Measurements from ENCODE around the gene PPFIA3. TPM values are rescaled to one million over a fixed set of nuclear protein-coding genes. Genes with fewer than 3 reads are reported as not detected.

PPFIA3 gene
- total RNA-seq, 1 experiment from 2014 or later = 56.3 TPM

GRCh38 chr19:49194408-49194807 is 75.1 kb downstream of the PPFIA3 start:
- H3K27me3 ChIP-seq (ENCODE audit: low read length) = no peaks in the 10 kb centered on the region
- H3K4me3 ChIP-seq (ENCODE audit: low read length) = no peak overlapping the region
- H3F3A ChIP-seq (ENCODE audit: low read length, unreplicated experiment) = no peaks in the 10 kb centered on the region
- no peaks in the 10 kb centered on the region for H3K79me2 ChIP-seq (ENCODE audit: low read length)
- H3K9me2 ChIP-seq (replicated peaks; ENCODE audit: low read length) = no peaks in the 10 kb centered on the region
- intact Hi-C loops (cut with micrococcal nuclease) = no loop called here
- DNase-seq = no peak
- H3K4me2 ChIP-seq (ENCODE audit: low read length) = no peak overlapping the region
- H3K9ac ChIP-seq (ENCODE audit: low read length) = no peak overlapping the region
- H4K20me1 ChIP-seq (ENCODE audit: low read length) = no peaks in the 10 kb centered on the region
- POLR2A ChIA-PET (ENCODE audit: unreplicated experiment) = no interaction called here
- H3K4me1 ChIP-seq (ENCODE audit: insufficient read depth, low read length) = peaks cover 6% of the 10 kb centered on the region; the same call in 1 of the 2 replicates
- no peak overlapping the region for H2AFZ ChIP-seq (ENCODE audit: low read length)
- ATAC-seq = no peak
- no TSS peak for BruUV-seq (replicated peaks)
- TF ChIP-seq CTCF (conservative IDR thresholded peaks at IDR 0.05; ENCODE audit: low read depth, low read length) (no peak), EZH2phosphoT487 (IDR thresholded peaks at IDR 0.05; ENCODE audit: borderline replicate concordance, low read length) (no peak)
- peaks cover 15% of the 10 kb centered on the region for H3K36me3 ChIP-seq (ENCODE audit: low read depth, low read length)
- CTCF ChIA-PET = interaction anchor here (0.5 kb wide), 1 partner anchor 63 kb away, joined by 3 read pairs; no protein-coding TSS in a partner anchor
- no peak overlapping the region for H3K27ac ChIP-seq (ENCODE audit: low read length)
- H3K9me3 ChIP-seq (ENCODE audit: low read length) = no peaks in the 10 kb centered on the region

- no peak overlapping the region for H3K4me2 ChIP-seq (ENCODE audit: low read length)
- peaks cover 6% of the 10 kb centered on the region; the same call in 1 of the 2 replicates for H3K36me3 ChIP-seq (ENCODE audit: low read depth, low read length)
- CTCF ChIA-PET = interaction anchor here (0.7 kb wide), 1 partner anchor 11 kb away, joined by 5 read pairs; no protein-coding TSS in a partner anchor
- no peak overlapping the region for H3K9ac ChIP-seq (ENCODE audit: low read length)
- POLR2A ChIA-PET (ENCODE audit: unreplicated experiment) = no interaction called here
- no peaks in the 10 kb centered on the region for H3F3A ChIP-seq (ENCODE audit: low read length, unreplicated experiment)
- H3K9me3 ChIP-seq (ENCODE audit: low read length) = no peaks in the 10 kb centered on the region
- no peaks in the 10 kb centered on the region for H4K20me1 ChIP-seq (ENCODE audit: low read length)
- no peaks in the 10 kb centered on the region for H3K27me3 ChIP-seq (ENCODE audit: low read length)
- intact Hi-C loops (cut with micrococcal nuclease) = no loop called here
- no peak for ATAC-seq
- H3K27ac ChIP-seq (ENCODE audit: low read length) = no peak overlapping the region
- DNase-seq = no peak
- no peaks in the 10 kb centered on the region for H3K79me2 ChIP-seq (ENCODE audit: low read length)
- TF ChIP-seq CTCF (conservative IDR thresholded peaks at IDR 0.05; ENCODE audit: low read depth, low read length) = no peak
- no peak for TF ChIP-seq EZH2 (IDR thresholded peaks at IDR 0.05; ENCODE audit: low read length, unreplicated experiment)
- TF ChIP-seq EZH2phosphoT487 (IDR thresholded peaks at IDR 0.05; ENCODE audit: borderline replicate concordance, low read length) = no peak
- BruUV-seq (replicated peaks) = no TSS peak
- H2AFZ ChIP-seq (ENCODE audit: low read length) = no peak overlapping the region
- no peak overlapping the region for H3K4me3 ChIP-seq (ENCODE audit: low read length)
- H3K4me1 ChIP-seq (ENCODE audit: insufficient read depth, low read length) = peaks cover 6% of the 10 kb centered on the region; the same call in 1 of the 2 replicates
- no peaks in the 10 kb centered on the region for H3K9me2 ChIP-seq (replicated peaks; ENCODE audit: low read length)
These were observed 77.3 kb downstream of the PPFIA3 start for GRCh38 chr19:49196527-49197240.

- Histone ChIP-seq H3K9me3 (ENCODE audit: low read length) (no peaks in the 10 kb centered on the region), H3K9me2 (replicated peaks; ENCODE audit: low read length) (no peaks in the 10 kb centered on the region), H3F3A (ENCODE audit: low read length, unreplicated experiment) (no peaks in the 10 kb centered on the region), H4K20me1 (ENCODE audit: low read length) (no peaks in the 10 kb centered on the region), H3K4me3 (ENCODE audit: low read length) (no peak overlapping the region), H3K27ac (ENCODE audit: low read length) (no peak overlapping the region), H3K4me1 (ENCODE audit: insufficient read depth, low read length) (peaks cover 19% of the 10 kb centered on the region), H3K9ac (ENCODE audit: low read length) (no peak overlapping the region), H2AFZ (ENCODE audit: low read length) (no peak overlapping the region), H3K4me2 (ENCODE audit: low read length) (no peak overlapping the region), H3K27me3 (ENCODE audit: low read length) (no peaks in the 10 kb centered on the region), H3K79me2 (ENCODE audit: low read length) (no peaks in the 10 kb centered on the region), H3K36me3 (ENCODE audit: low read depth, low read length) (peaks cover 14% of the 10 kb centered on the region; the same call in 1 of the 2 replicates)
- POLR2A ChIA-PET (ENCODE audit: unreplicated experiment) = no interaction called here
- ATAC-seq (no peak), DNase-seq (peak; percentile 40)
- no TSS peak for BruUV-seq (replicated peaks)
- TF ChIP-seq CTCF (conservative IDR thresholded peaks at IDR 0.05; ENCODE audit: low read depth, low read length) (no peak), EZH2phosphoT487 (IDR thresholded peaks at IDR 0.05; ENCODE audit: borderline replicate concordance, low read length) (no peak), EZH2 (IDR thresholded peaks at IDR 0.05; ENCODE audit: low read length, unreplicated experiment) (no peak)
- intact Hi-C loops (cut with micrococcal nuclease) = no loop called here
- CTCF ChIA-PET = interaction anchor here (2.0 kb wide), 1 partner anchor 103 kb away, joined by 12 read pairs; no protein-coding TSS in a partner anchor
These were observed 81.0 kb downstream of the PPFIA3 start for GRCh38 chr19:49200238-49200862.

All from PC-3 (cell line).